Hepatocyte (in vitro differentiated cells): ENCODE measurements around the gene CBLIF.

Experiments
- CTCF ChIP-seq: fragments of 200-600 bp; sonication (generic); IDR thresholded peaks from 2 replicates; pipeline ENCODE4 v1.5.1; 2016; ENCODE audit warnings: antibody characterized with exemption, mild to moderate bottlenecking; ENCODE audit not compliant: poor library complexity
- EZH2 ChIP-seq: fragments of 200-600 bp; sonication (generic); IDR thresholded peaks from 2 replicates; pipeline ENCODE4 v1.6.1; 2016; ENCODE audit warnings: antibody characterized with exemption, mild to moderate bottlenecking, borderline replicate concordance

- TF ChIP-seq EZH2 (no peak), CTCF (peak; percentile 71)
Observed at GRCh38 chr11:59822989-59823566, 22.2 kb downstream of the CBLIF start.
